HK-2 (cell line): ENCODE measurements around the gene MORN5.

Experiments
- DNase-seq: peaks from one replicate; pipeline ENCODE4 v3.0.0-alpha.2; 2018; ENCODE audit not compliant: unreplicated experiment

MORN5 gene

DNA sequence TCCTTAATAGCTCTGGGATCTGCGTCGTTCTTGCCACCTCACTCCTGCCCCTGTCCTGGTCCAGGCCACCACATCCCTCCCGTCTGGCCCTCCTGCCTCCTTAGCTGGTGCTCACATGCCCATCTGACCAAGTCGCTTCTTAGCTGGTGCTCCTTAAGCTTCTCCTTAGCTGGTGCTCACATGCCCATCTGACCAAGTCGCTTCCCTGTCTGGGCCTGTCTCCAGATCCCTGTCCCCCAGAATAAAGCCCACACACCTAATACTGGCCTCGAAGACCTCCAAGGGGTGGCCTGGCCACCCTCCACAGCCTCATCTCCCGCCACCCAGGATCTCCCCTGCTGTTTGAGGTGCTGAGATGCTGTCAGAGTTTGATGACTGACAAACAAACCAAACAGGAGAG lies 35.2 kb upstream of the MORN5 start:
- DNase-seq = no peak

DNA sequence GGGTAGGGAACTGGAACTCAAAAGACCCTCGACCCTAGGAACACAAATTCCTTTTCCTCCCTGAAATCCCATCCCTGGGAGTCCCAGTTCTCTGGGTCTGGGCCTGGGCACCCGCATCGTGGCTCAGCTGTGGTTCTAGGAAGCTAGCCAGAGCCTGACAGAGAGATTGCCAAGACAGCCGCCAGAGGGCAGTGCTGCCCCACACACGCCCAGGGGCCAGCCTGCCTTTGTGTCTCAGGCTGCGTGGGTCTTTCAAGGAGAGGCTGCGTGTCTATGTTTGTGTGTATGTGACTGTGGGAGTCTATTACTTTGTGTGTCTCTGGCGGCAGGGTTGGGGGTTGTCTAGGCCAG lies 34.6 kb upstream of the MORN5 start:
- peak; percentile 86 for DNase-seq

DNA sequence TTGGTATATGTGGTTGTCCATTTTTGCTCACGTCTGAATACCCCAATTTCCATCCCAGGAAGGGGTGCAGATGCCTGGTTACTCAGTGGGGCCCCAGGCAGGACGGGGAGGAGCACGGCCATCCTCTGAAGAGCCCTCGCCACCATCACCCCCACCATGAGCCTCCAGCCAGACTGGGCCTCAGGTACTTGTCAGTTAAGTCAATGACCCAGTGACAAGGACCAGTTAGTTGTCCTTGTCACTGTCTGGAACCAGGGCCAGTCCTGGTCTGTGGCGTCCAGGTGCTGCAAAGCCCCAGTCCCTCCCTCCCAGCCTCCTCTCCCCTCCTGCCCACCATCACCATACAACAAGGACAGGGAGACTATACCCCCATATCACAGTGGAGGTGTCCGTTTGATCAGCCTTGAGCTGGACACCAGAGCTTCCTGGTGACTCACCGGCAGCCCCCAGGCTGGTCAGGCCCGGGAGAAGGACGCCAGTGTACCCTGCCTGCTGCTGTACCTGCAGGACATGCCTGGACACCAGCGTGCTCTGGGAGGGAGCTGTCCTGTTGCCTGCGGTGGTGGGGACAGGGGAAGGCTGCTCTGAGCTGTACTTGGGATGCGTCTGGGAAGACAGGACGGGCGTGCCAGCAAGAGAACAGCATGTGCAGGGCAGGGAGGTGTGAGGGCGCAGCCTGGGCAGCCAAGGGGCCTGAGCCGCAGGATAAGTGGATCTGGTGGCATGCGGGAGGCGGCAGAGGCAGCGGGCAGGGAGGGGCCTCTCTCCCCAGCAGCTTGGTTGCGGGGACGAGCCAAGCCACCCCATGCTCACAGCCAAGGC lies 34.0 kb upstream of the MORN5 start:
- DNase-seq = peak; percentile 70

DNA sequence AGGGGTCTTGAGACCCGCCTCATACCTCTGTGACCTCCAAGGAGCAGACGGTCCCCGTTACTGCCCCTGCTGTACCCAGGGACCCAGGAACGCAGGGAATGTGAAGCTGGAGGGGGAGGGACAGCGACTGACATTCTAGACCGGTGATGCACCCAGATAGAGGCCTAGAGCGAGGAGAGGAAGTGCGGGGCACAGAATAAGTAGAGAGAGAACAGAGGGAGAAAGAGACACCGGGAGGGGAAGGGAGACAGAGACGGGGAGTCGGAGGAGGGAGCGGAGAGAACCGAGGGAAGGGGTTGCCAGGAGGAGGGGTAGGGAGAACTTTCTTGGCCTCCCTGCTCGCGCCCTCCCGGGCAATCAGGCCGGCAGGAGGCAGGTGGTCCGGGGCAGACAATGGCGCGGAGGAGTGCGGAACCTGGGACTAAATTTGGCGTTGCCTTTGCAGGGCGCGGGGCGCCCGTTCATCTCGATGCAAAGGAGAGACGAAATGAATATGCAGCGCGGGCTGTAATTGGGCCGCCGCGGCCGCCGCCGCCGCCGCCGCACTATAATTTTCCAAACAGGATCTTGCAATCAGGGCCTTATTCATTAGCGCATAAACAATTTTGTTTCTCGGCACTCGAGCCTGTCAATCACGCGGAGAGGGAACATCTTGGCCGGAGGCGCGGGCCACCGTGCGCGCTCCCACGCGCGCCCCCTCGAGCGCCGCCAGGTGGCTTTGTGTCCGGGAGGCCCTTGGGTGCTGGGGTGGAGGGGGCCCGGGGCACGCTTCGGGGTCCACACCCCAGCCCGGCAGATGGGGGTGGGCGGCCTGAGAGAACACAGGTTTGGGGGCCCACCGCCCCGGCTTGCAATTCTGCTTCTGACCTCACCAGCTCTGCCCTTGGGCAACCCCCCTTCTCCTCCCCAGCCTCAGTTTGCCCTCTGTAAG lies 33.1 kb upstream of the MORN5 start:
- DNase-seq = peak; percentile 68

DNA sequence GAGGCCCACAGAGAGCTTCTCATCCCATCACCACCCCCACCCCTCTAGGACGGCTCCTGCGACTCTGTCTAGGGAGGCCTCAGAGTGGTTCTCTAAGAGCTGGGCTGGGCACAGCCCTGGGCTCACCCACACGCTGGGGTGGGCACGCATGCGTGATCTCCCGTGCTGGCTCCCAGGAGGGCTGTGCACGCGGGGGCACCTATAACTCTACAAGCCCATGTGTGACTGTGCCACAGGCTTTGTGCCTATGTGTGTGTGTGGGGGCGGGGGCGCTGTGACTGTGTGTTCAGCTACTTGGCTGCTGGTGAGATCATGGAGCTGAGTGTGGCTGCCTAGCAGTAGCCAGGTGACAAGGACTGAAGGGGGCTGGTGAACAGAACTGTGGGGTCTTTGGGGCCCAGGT lies 32.3 kb upstream of the MORN5 start:
- no peak for DNase-seq

DNA sequence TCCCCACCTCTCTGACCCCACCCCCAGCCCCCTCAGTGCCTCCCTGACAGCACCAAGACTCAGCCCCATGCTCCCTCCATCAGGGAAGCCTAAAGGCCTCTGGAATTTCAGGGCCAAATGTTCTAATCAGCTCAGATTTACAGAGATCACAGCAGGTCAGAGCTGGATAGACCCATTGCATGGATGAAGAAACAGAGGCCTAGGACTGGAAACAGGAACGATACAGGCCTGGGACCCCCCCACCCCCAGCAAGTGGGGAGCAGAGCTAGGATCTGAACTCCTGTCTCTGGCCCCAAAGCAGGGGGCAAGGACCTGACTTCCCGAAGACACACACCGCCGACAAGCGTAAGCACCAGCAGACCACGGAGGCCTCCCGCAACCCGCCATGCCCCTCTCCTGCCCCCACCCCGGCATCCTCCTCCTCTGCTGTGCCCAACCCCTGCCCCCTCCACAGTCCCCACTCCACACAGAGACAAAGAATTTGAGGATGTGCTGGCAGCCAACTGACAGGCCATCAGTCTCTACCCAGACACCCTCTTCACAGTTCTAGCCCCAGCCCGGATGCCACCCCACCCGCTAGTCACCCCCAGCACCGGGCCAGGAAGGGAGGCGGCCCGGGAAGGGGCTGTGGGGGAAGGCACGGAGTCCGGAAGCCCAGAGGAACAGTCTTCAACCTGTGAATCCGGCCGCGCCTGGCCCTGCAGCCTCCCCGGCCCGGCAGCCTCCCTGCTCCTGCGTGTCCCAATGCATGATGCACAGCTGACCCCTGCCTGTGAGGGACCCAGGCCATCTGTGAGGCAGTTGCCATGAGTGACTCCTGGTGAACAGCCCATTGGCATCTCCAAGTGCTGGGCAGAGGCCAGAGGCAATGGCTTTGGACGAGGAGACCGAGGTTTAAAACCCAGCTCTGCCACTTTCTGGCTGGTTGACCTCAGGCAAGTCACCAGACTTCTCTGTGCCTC lies 31.4 kb upstream of the MORN5 start:
- no peak for DNase-seq

DNA sequence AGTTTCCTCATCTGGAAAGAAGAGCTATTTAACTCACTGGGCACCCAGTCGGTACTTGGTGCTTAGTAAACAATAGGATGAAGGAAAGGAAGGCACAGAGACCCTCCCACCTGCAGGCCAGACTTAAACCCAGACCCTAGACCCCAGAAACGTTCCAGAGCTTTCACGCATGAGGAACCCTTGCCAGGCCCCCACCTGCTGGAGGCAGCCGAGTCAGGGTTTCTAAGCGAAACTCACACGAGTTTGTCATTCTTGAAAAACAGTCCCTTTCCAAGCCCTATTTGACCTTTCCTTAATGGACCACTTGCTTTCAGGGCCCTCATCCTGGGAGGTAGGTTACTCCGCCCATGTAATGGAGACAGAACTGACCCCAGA lies 30.8 kb upstream of the MORN5 start:
- DNase-seq = no peak

DNA sequence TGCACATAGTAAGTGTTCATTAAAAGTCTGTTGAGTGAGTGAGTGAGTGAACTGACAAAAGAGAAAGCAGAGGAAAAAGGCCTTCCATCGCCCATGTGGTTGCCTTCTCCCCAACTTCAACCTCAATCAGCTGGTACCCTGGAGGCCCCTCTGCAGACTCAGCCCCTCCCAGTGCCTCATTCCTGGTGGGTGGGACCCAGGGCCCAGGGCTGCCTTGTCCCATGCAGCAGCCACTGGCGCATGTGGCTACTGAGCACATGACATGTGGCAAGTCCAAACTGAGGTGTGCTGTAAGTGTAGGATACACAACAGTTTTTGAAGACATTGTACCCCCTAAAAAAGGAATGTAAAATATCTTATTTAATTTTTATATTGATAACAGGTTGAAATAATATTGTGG lies 29.7 kb upstream of the MORN5 start:
- no peak for DNase-seq

DNA sequence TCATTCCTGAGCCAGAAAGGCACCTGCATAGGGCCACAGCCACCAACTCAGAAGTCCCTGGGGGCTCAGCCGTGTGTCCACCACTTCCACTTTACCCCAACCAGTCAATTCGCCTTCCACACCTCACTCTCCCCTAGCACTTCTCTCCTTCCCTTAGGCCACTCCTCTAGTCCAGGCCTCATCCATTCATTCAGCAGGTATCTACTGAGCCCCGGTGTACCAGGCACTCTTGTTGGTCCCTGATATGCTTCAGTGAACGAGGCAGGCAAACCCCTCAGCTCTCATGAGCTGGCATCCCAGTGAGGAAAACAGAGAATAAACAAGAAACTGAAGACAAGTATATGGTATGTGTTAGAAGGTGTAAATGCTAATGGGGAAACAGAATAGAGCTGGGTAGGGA lies 28.9 kb upstream of the MORN5 start:
- DNase-seq = no peak

DNA sequence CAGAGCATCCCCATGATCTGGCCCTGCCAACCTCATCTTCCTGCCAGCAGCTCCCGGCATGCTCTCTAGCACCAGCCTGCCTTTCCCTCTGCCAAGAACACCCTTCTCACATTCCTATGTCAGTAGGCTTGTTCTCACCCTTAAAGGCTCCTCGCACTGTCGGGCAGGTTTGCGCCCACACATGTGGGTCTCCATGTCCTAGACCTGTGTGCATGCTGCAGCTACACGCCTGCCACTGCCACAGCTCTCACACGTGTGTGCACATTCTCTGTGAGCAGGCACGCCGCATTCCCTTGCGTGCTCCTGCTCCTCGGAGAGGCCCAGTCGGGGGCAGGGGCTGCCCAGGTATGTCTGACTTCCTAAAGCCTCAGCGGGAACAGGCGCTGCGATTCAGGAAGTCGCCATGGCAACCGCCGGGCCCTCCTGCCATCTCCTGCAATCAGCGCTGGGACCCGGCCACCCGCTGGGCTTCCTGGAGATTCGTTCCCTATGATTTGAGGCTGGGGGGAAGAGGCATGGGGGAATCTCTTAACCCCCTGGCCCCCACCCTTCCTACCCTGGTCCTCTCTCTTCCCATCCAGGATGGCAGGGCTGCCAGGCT lies 28.2 kb upstream of the MORN5 start:
- DNase-seq = no peak

DNA sequence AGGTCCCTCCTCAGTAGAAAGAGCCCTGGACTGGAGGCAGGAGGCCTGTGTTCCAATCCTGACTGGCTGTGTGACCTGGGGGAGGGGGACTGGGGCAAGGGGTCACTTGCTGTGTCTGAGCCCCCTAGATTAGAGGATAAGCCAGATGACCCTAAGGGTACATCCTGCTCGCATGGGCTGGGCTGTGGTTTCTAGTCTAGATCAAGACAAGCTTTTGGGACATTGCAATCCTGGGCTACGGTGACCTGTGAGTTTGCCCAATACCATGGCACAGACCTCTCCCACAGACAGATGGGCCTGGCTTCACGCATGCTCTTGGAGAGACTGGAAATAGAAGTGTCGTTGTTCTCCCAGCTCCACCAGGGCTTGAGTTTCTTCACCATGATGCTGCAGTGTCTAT lies 27.2 kb upstream of the MORN5 start:
- no peak for DNase-seq

DNA sequence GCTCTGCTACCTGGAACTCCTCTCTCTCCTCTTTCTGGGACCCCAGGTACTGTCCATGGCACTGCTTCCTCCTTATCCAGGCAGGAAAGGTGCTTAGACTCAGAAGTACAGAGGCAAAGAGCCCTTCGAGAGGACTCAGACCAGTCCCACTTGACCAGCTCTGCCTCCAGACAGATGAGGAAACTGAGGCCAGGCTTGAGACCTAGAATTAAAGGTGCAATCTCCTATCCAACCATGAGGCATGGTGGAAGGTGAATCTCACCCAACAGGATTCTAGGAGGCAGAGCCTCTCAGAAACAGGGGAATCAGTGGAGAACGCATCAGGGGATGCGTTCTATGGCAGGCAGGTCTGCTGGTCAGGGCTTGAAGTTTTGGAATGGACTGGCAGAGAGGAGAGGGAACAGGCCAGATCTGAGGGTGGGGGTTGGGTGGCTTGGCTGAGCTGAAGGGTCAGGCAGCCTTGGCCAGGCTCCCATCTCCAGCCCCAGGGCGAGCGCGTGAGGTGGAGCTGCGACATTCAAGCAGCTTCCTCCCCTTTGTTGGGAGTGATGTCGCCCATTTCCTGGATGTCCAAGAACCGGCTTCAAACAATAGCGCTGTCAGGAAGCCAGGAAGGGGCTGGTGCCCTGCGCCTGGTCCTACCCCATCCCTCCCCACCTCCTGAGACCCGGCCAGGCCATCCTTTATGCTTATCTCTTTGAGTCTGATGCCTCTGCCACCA lies 26.3 kb upstream of the MORN5 start:
- DNase-seq = no peak

DNA sequence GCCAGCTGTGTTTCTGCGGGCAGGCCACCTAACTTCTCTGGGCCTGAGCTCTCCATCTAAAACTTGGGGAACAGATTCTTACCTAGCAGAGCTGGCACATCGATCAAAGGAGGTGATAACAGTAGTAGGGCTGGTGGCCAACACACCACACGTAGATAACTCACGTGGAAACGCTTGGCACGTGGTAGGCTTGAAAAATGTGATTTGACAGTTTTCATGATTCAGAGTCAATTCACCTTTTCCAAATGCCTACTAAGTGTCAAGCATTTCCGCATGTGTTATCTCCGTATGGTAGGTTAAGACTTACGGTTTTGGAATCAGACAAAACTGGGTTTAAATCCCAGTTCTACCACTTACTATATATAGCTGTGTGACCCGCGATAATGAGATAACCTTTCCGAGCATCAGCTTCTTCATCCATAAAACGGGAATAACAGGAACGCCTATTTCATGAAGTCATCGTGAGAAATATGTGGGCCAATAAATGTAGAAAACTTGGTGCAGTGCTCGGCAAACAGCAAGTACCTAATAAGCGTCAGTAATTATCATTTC lies 25.6 kb upstream of the MORN5 start:
- DNase-seq = no peak

DNA sequence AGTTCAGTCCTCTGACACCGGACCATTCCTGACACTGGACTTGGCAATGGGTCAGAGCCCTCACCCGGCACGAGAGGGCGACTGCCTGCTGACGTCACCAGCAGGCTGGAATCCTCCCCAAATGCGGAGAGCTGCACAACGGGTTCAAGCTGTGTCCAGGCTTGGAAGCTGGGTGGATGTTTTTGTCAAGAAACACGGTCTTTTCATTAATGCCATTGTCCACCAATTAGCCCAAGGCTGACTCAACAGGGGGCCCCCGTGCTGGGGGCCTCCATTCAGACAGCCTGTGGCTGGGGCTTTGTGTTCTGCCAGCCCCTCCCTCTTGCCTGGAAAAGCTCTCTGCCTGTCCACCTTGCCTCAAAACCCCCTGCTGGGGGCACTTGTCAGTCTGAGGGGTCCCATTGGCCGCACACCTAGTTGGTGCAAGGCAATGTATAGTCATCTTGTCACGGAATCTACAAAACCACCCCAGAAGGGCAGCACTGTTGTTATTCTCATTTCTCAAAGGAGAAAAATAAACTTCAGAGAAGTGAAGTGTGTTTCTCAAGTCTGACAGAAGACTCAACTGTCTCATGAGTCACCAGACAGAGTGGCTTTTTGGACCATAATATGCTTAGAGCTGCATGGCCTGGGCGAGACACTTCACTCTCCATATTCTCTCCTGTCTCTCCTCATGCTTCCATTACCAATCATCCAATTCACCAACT lies 24.7 kb upstream of the MORN5 start:
- DNase-seq = no peak

DNA sequence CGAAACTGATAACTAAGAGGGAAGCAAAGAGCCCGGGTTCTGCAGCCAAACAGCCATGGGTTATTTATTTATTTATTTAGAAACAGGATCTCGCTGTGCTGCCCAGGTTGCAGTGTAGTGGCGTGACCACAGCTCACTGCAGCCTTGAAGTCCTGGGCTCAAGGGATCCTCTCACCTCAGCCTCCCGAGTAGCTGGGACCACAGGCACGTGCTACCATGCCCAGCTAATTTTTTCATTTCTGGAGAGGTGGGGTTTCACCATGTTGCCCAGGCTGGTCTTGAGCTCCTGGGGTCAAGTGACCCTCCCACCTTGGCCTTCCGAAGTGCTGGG lies 24.2 kb upstream of the MORN5 start:
- DNase-seq = no peak

DNA sequence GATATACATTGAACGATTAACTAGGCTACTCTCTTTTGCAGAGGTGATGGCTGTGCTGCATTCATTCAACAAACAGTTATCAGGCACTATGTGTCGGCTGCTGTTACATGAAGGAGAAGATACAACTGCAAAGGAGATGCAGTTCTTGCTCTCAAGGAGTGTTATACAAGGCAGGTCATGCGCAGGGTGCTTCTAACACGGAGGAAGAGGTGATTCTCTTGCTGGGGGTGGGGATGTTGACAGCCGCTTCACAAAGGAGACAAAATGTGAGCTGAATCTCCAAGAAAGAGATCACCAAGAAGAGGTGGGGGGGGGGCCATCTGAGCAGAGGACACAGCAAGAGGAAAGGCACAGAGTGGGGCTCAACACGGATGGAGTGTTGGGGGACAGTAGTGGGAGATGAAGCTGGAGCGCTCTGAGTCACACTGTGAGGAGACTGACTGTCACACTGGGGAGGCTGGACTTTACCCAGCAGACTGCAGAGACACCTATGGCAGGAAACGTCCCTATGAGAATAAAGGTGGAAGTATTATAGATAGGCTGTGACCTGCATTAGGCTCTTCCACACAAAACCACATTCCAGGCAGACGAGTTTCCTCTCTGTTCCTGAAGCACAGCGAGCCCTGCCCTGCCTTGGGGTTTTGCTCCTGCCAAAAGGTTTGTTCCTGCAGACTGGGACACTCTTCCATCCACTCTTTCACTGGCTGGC lies 21.0 kb upstream of the MORN5 start:
- no peak for DNase-seq

DNA sequence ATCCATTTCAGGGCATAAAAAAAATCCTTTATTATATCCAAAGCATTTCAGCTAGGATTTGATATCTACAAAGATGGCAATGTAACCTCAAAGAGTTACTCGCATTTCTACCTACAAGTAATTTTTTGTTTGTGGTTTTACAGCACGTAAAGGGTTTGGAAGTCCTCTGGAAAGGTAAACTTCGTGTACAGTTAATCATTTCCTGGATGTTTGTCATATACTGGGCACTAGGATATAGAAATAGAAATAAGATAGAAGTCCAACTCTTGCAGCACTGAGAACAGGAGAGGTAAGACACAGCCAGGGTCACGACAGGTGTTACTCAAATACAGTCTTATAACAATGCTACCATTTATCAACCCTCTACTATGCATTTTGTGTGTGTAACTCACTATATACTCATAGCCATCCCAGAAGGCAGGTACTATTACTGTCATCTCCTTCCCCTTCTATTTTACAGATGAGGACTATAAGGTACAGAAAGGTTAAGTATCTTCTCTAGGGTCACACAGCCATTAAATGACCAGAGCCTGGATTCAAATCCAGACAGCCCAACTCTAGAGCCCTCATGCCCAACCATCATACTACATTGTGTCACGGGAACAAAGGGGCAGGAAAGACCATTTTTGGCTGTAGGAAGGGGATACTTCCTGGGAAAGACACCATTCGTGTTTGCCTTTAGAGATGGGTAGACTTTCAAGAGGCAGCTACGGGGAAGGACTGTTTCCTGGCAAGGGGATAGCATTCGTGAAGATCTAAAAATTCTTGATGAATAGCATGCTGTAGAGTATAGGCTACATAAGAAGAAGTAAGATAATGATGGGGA lies 19.1 kb upstream of the MORN5 start:
- DNase-seq = no peak

DNA sequence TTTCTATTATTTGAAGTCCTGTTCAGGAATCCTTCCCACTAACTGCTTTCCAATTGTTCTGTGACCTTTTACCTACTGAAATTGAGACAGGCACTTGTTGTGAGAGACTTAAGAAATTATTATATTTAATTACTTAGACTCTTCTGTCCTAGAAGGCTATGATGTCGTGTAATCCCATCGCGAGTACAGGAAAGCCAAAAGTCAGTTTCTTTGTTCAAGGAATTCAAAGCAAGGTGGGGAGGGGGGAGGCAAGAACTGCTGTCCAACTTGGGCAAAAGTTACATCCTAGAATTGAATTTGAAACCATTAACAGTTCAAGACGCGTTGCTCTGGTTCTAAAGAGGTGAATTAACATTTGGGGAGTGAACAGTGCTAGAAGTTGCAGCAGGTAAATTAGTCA lies 18.0 kb upstream of the MORN5 start:
- no peak for DNase-seq

DNA sequence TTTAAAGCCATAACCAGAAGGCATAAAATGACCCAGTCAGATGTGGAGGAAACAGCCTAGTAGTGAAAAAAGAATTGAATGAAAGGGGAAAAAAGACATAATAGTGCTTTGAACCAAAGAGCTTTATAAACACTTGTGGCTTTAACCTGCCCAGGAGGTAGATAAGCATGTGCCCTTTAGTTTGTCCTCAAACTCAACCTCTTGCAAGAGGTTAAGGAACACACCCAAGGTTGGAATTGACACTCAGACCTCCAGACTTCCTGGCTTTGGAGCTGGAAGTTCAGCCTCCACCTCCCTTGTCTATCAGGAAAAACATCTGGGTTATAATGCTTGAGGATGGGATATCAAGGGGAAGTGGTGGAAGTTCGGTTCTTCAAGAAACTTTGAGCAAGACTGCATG lies 16.4 kb upstream of the MORN5 start:
- DNase-seq = no peak
